GM23338 (cell line): ENCODE results near the gene MAP4K5. TPM values are rescaled to one million over a fixed set of nuclear protein-coding genes. Genes with fewer than 3 reads are reported as not detected.

ENCODE experiments used
- ATAC-seq: fragments of 200-7000 bp; cut with Tn5 transposase; 3 replicates; pipeline ENCODE4 v1.9.1; 2020
- DNase-seq: peaks from one replicate; pipeline ENCODE4 v3.0.0-alpha.2; 2015; ENCODE audit warnings: low spot score
- H2AFZ ChIP-seq: fragments of 200-600 bp; sonication (generic); 2 replicates; pipeline ENCODE4 v1.8.0; 2016; ENCODE audit warnings: antibody characterized with exemption, mild to moderate bottlenecking, moderate library complexity
- H3F3A ChIP-seq: fragments of 200-600 bp; sonication (generic); replicated peaks from 2 replicates; pipeline ENCODE4 v1.8.0; 2017; ENCODE audit warnings: antibody characterized with exemption, mixed run types, low read depth
- H3K27ac ChIP-seq: fragments of 200-600 bp; sonication (generic); 2 replicates; pipeline ENCODE4 v1.6.1; 2016; ENCODE audit warnings: low read depth
- H3K27me3 ChIP-seq: fragments of 200-600 bp; sonication (generic); 2 replicates; pipeline ENCODE4 v1.8.0; 2016; ENCODE audit warnings: mild to moderate bottlenecking, mixed run types, moderate library complexity; ENCODE audit not compliant: insufficient read depth
- H3K36me3 ChIP-seq: fragments of 200-600 bp; sonication (generic); 2 replicates; pipeline ENCODE4 v1.8.0; 2016; ENCODE audit warnings: mild to moderate bottlenecking; ENCODE audit not compliant: insufficient read depth
- H3K4me1 ChIP-seq: fragments of 200-600 bp; sonication (generic); 2 replicates; pipeline ENCODE4 v1.8.0; 2016; ENCODE audit warnings: mild to moderate bottlenecking, moderate library complexity; ENCODE audit not compliant: insufficient read depth
- H3K4me2 ChIP-seq: fragments of 200-600 bp; sonication (generic); 2 replicates; pipeline ENCODE4 v1.7.1; 2017; ENCODE audit warnings: mixed run types
- H3K4me3 ChIP-seq: fragments of 200-600 bp; sonication (generic); 2 replicates; pipeline ENCODE4 v1.6.1; 2016; ENCODE audit warnings: mixed run types
- H3K79me2 ChIP-seq: fragments of 200-600 bp; sonication (generic); replicated peaks from 2 replicates; pipeline ENCODE4 v1.8.0; 2017; ENCODE audit warnings: mild to moderate bottlenecking; ENCODE audit not compliant: insufficient read depth
- H3K9me2 ChIP-seq: fragments of 200-600 bp; sonication (generic); 2 replicates; pipeline ENCODE4 v1.8.0; 2017; ENCODE audit not compliant: insufficient read depth
- H4K20me1 ChIP-seq: fragments of 200-600 bp; sonication (generic); replicated peaks from 2 replicates; pipeline ENCODE4 v1.8.0; 2017; ENCODE audit warnings: mild to moderate bottlenecking; ENCODE audit not compliant: insufficient read depth
- H3K27ac Mint-ChIP-seq: 2 replicates; pipeline ENCODE4 v1.8.0; 2020; ENCODE audit warnings: inconsistent platforms, mild to moderate bottlenecking, moderate library complexity, mixed read lengths
- H3K27me3 Mint-ChIP-seq: 3 replicates; pipeline ENCODE4 v1.8.0; 2022; ENCODE audit warnings: low read depth, mild to moderate bottlenecking, moderate library complexity, mixed read lengths, inconsistent platforms; ENCODE audit not compliant: insufficient read depth, poor library complexity
- H3K36me3 Mint-ChIP-seq: 3 replicates; pipeline ENCODE4 v1.8.0; 2021; ENCODE audit warnings: low read depth, mild to moderate bottlenecking, inconsistent platforms, moderate library complexity, mixed read lengths
- H3K4me1 Mint-ChIP-seq: 3 replicates; pipeline ENCODE4 v1.8.0; 2020; ENCODE audit warnings: mild to moderate bottlenecking, inconsistent platforms, mixed read lengths
- H3K4me3 Mint-ChIP-seq: 3 replicates; pipeline ENCODE4 v1.8.0; 2021; ENCODE audit warnings: moderate library complexity, mild to moderate bottlenecking, inconsistent platforms, mixed read lengths
- H3K9me3 Mint-ChIP-seq: 3 replicates; pipeline ENCODE4 v1.8.0; 2020; ENCODE audit warnings: moderate library complexity, mild to moderate bottlenecking, inconsistent platforms, mixed read lengths
- CREB1 ChIP-seq: fragments of 250-450 bp; sonication (Bioruptor Pico); IDR thresholded peaks from 2 replicates; pipeline ENCODE4 v1.5.0; 2020; ENCODE audit warnings: low read depth, mild to moderate bottlenecking, moderate library complexity
- EZH2 ChIP-seq: fragments of 200-600 bp; sonication (generic); IDR thresholded peaks from one replicate; pipeline ENCODE4 v1.8.0; 2017; ENCODE audit warnings: antibody characterized with exemption, mild to moderate bottlenecking, low read depth; ENCODE audit not compliant: unreplicated experiment
- EZH2phosphoT487 ChIP-seq: fragments of 200-600 bp; sonication (generic); IDR thresholded peaks from one replicate; pipeline ENCODE4 v1.8.1; 2018; ENCODE audit warnings: antibody characterized with exemption; ENCODE audit not compliant: unreplicated experiment
- JUNB ChIP-seq: IDR thresholded peaks from one replicate; pipeline ENCODE4 v1.6.1; 2016; ENCODE audit warnings: antibody characterized with exemption; ENCODE audit not compliant: unreplicated experiment
- NANOG ChIP-seq: IDR thresholded peaks from 2 replicates; pipeline ENCODE4 v1.6.1; 2016; ENCODE audit warnings: antibody characterized with exemption, borderline replicate concordance
- POLR2AphosphoS5 ChIP-seq: IDR thresholded peaks from 2 replicates; pipeline ENCODE4 v1.6.1; 2016; ENCODE audit warnings: antibody characterized with exemption, low read depth
- ZNF114 ChIP-seq: fragments of 250-450 bp; sonication (Bioruptor Pico); IDR thresholded peaks from 2 replicates; pipeline ENCODE4 v1.5.0; 2020; ENCODE audit warnings: mild to moderate bottlenecking, moderate library complexity
- ZNF331 ChIP-seq: fragments of 250-450 bp; sonication (Bioruptor Pico); IDR thresholded peaks from 2 replicates; pipeline ENCODE4 v1.5.0; 2020; ENCODE audit warnings: low read depth, mild to moderate bottlenecking, moderate library complexity
- polyA plus RNA-seq: library from polyadenylated mRNA; unstranded; fragments of >200 nt; fragmentation: Nextera tagmentation; extraction: Ambion mirVana; gene quantifications from 2 replicates; pipeline ENCODE4 v1.2.1, GENCODE V29; 2016
- total RNA-seq: library from RNA; depleted of rRNA; stranded (reverse); fragments of >200 nt; shearing (Covaris generic); gene quantifications from 2 replicates; pipeline ENCODE4 v1.2.3, GENCODE V29; 2014
- TF ChIP-seq, protein P1 (sequence below): fragments of 250-450 bp; sonication (Bioruptor Pico); IDR thresholded peaks from 2 replicates; pipeline ENCODE4 v1.5.0; 2020; ENCODE audit warnings: mild to moderate bottlenecking, moderate library complexity
- TF ChIP-seq, protein P2 (sequence below): IDR thresholded peaks from 2 replicates; pipeline ENCODE4 v1.6.1; 2016; ENCODE audit warnings: antibody characterized with exemption
- TF ChIP-seq, protein P3 (sequence below): IDR thresholded peaks from one replicate; pipeline ENCODE4 v1.6.1; 2018; ENCODE audit warnings: antibody characterized with exemption; ENCODE audit not compliant: unreplicated experiment

MAP4K5 gene
- total and polyA plus RNA-seq, 2 experiments from 2014 or later = 71.4 to 74.6 TPM

DNA sequence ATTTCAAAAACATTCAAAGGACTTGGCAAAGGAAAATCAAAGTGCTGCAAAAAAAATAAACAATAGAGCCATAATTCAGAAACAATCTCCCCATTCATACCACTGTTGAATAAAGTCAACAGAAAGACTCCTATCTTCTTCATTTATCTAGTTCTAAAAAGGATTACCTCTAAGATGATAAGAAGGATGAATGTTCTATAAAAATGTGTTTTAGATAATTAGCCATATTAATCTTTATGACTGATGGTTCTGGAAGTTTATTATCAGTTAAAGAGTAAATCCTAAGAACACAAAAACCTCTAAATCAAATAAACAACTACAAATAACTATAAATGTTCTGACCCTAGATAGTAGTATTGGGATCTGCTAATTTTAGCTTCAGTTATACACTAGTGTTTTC, 97.8 kb downstream of the MAP4K5 start (continued):
- TF ChIP-seq, protein P1, sequence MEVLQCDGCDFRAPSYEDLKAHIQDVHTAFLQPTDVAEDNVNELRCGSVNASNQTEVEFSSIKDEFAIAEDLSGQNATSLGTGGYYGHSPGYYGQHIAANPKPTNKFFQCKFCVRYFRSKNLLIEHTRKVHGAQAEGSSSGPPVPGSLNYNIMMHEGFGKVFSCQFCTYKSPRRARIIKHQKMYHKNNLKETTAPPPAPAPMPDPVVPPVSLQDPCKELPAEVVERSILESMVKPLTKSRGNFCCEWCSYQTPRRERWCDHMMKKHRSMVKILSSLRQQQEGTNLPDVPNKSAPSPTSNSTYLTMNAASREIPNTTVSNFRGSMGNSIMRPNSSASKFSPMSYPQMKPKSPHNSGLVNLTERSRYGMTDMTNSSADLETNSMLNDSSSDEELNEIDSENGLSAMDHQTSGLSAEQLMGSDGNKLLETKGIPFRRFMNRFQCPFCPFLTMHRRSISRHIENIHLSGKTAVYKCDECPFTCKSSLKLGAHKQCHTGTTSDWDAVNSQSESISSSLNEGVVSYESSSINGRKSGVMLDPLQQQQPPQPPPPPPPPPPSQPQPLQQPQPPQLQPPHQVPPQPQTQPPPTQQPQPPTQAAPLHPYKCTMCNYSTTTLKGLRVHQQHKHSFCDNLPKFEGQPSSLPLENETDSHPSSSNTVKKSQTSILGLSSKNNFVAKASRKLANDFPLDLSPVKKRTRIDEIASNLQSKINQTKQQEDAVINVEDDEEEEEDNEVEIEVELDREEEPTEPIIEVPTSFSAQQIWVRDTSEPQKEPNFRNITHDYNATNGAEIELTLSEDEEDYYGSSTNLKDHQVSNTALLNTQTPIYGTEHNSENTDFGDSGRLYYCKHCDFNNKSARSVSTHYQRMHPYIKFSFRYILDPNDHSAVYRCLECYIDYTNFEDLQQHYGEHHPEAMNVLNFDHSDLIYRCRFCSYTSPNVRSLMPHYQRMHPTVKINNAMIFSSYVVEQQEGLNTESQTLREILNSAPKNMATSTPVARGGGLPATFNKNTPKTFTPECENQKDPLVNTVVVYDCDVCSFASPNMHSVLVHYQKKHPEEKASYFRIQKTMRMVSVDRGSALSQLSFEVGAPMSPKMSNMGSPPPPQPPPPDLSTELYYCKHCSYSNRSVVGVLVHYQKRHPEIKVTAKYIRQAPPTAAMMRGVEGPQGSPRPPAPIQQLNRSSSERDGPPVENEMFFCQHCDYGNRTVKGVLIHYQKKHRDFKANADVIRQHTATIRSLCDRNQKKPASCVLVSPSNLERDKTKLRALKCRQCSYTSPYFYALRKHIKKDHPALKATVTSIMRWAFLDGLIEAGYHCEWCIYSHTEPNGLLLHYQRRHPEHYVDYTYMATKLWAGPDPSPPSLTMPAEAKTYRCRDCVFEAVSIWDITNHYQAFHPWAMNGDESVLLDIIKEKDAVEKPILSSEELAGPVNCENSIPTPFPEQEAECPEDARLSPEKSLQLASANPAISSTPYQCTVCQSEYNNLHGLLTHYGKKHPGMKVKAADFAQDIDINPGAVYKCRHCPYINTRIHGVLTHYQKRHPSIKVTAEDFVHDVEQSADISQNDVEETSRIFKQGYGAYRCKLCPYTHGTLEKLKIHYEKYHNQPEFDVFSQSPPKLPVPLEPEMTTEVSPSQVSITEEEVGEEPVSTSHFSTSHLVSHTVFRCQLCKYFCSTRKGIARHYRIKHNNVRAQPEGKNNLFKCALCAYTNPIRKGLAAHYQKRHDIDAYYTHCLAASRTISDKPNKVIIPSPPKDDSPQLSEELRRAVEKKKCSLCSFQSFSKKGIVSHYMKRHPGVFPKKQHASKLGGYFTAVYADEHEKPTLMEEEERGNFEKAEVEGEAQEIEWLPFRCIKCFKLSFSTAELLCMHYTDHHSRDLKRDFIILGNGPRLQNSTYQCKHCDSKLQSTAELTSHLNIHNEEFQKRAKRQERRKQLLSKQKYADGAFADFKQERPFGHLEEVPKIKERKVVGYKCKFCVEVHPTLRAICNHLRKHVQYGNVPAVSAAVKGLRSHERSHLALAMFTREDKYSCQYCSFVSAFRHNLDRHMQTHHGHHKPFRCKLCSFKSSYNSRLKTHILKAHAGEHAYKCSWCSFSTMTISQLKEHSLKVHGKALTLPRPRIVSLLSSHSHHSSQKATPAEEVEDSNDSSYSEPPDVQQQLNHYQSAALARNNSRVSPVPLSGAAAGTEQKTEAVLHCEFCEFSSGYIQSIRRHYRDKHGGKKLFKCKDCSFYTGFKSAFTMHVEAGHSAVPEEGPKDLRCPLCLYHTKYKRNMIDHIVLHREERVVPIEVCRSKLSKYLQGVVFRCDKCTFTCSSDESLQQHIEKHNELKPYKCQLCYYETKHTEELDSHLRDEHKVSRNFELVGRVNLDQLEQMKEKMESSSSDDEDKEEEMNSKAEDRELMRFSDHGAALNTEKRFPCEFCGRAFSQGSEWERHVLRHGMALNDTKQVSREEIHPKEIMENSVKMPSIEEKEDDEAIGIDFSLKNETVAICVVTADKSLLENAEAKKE = no peak
- TF ChIP-seq POLR2AphosphoS5 (no peak), EZH2phosphoT487 (no peak), ZNF331 (CRISPR knock-in tag) (no peak), CREB1 (CRISPR knock-in tag) (no peak), JUNB (no peak), NANOG (no peak)
- TF ChIP-seq, protein P2, sequence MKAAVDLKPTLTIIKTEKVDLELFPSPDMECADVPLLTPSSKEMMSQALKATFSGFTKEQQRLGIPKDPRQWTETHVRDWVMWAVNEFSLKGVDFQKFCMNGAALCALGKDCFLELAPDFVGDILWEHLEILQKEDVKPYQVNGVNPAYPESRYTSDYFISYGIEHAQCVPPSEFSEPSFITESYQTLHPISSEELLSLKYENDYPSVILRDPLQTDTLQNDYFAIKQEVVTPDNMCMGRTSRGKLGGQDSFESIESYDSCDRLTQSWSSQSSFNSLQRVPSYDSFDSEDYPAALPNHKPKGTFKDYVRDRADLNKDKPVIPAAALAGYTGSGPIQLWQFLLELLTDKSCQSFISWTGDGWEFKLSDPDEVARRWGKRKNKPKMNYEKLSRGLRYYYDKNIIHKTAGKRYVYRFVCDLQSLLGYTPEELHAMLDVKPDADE = no peak

DNA sequence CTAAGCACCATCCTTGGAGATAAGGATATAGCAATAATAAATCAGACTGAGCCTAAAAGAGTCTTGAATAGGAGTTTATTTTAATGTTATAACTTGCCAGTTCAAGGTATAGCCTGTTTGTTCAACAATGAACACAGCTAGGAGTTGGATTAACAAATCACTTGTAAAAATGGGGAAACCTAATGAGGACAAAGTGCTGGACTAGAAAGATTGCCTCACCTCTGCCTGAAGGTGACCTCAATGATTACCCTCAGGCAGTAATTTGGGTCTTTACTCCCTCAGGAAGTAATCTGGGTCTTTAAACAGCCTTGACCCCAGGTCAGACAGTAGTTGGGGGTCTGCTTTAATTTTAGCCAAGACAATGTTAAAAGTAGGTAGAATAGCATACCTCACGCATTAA, 100.2 kb downstream of the MAP4K5 start:
- Histone ChIP-seq H3F3A (no peaks in the 10 kb centered on the region), H4K20me1 (no peaks in the 10 kb centered on the region), H3K4me2 (no peak overlapping the region), H3K4me1 (no peaks in the 10 kb centered on the region), H3K27me3 (no peaks in the 10 kb centered on the region), H3K4me3 (no peak overlapping the region), H3K79me2 (no peaks in the 10 kb centered on the region), H3K36me3 (peaks cover 9% of the 10 kb centered on the region), H3K9me2 (no peaks in the 10 kb centered on the region), H2AFZ (no peak overlapping the region), H3K27ac (no peak overlapping the region)
- H3K9me3 Mint-ChIP-seq = peaks cover 12% of the 10 kb centered on the region; the same call in 2 of the 3 replicates
- ATAC-seq (no peak), DNase-seq (no peak)
- H3K4me3 Mint-ChIP-seq = no peak overlapping the region
- no peak overlapping the region for H3K27ac Mint-ChIP-seq
- no peaks in the 10 kb centered on the region for H3K27me3 Mint-ChIP-seq
- peaks cover 23% of the 10 kb centered on the region for H3K36me3 Mint-ChIP-seq
- H3K4me1 Mint-ChIP-seq = no peaks in the 10 kb centered on the region
- TF ChIP-seq ZNF114 (CRISPR knock-in tag) (no peak), EZH2 (no peak), ZNF331 (CRISPR knock-in tag) (no peak), JUNB (no peak), NANOG (no peak)
- TF ChIP-seq, protein P2 = no peak
- TF ChIP-seq, protein P3, sequence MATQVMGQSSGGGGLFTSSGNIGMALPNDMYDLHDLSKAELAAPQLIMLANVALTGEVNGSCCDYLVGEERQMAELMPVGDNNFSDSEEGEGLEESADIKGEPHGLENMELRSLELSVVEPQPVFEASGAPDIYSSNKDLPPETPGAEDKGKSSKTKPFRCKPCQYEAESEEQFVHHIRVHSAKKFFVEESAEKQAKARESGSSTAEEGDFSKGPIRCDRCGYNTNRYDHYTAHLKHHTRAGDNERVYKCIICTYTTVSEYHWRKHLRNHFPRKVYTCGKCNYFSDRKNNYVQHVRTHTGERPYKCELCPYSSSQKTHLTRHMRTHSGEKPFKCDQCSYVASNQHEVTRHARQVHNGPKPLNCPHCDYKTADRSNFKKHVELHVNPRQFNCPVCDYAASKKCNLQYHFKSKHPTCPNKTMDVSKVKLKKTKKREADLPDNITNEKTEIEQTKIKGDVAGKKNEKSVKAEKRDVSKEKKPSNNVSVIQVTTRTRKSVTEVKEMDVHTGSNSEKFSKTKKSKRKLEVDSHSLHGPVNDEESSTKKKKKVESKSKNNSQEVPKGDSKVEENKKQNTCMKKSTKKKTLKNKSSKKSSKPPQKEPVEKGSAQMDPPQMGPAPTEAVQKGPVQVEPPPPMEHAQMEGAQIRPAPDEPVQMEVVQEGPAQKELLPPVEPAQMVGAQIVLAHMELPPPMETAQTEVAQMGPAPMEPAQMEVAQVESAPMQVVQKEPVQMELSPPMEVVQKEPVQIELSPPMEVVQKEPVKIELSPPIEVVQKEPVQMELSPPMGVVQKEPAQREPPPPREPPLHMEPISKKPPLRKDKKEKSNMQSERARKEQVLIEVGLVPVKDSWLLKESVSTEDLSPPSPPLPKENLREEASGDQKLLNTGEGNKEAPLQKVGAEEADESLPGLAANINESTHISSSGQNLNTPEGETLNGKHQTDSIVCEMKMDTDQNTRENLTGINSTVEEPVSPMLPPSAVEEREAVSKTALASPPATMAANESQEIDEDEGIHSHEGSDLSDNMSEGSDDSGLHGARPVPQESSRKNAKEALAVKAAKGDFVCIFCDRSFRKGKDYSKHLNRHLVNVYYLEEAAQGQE = no peak
